Measurements from ENCODE around the gene HRCT1. TPM values are rescaled to one million over a fixed set of nuclear protein-coding genes. Genes with fewer than 3 reads are reported as not detected.
A peak's percentile ranks its signal among the peaks of the same experiment; 100 is the strongest.

HRCT1 gene
- total RNA-seq, 1 experiment from 2014 or later = not detected

DNA sequence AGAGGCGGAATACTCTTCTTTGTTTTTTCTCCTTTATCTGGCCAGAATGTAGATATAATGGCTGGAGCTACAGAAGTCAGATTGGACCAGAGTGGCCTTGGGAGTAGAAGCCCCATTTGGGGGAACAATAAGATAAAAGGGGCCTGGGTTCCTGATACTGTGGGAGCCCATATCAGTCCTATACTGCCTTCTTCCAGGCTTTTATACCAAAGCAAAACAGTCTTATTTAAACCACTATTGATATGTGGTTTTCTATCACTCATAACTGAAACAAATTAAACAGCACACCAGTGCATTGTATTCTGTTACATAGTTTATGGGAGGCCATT is 17.6 kb downstream of the HRCT1 start:
- Histone ChIP-seq H4K20me1 (ENCODE audit: control insufficient read depth, insufficient read depth, insufficient read length) (no peaks in the 10 kb centered on the region), H2BK120ac (ENCODE audit: low read depth, low read length, poor library complexity, severe bottlenecking) (no peak overlapping the region), H2AK5ac (ENCODE audit: insufficient read length, low read length) (no peak overlapping the region), H3K23ac (ENCODE audit: insufficient read length, low read depth, low read length) (no peak overlapping the region), H3K4ac (ENCODE audit: low read depth, low read length) (no peak overlapping the region), H3K18ac (ENCODE audit: insufficient read length, low read depth, low read length) (no peak overlapping the region), H3K27ac (ENCODE audit: insufficient read length, low read depth, low read length) (no peak overlapping the region), H3K23me2 (ENCODE audit: insufficient read length, low read depth, low read length, poor library complexity, severe bottlenecking) (no peaks in the 10 kb centered on the region), H3K56ac (ENCODE audit: insufficient read length, low read depth, low read length) (no peak overlapping the region), H3K4me1 (ENCODE audit: insufficient read depth, low read length) (no peaks in the 10 kb centered on the region), H3K27me3 (ENCODE audit: insufficient read depth, low read length) (no peaks in the 10 kb centered on the region), H3K9ac (ENCODE audit: extremely low read depth, insufficient read length, low read length) (no peak overlapping the region), H2BK5ac (ENCODE audit: insufficient read length, low read length) (no peak overlapping the region), H3K9me3 (ENCODE audit: control insufficient read depth, low read depth, low read length) (no peaks in the 10 kb centered on the region), H4K91ac (ENCODE audit: insufficient read length, low read depth, low read length) (no peak overlapping the region), H2BK12ac (ENCODE audit: insufficient read length, low read depth, low read length) (no peak overlapping the region), H3K79me2 (ENCODE audit: insufficient read depth, low read length) (no peaks in the 10 kb centered on the region), H2BK20ac (ENCODE audit: low read depth, low read length, poor library complexity, severe bottlenecking) (peak overlapping the region; percentile 83), H3K4me2 (ENCODE audit: insufficient read depth, insufficient read length, low read length) (no peak overlapping the region), H3K79me1 (ENCODE audit: insufficient read depth, low read depth, low read length, poor library complexity, severe bottlenecking) (no peaks in the 10 kb centered on the region), H2BK15ac (ENCODE audit: low read depth, low read length) (no peak overlapping the region), H4K8ac (replicated peaks; ENCODE audit: insufficient read length, low read depth, low read length) (no peak overlapping the region), H3K14ac (ENCODE audit: insufficient read depth, low read length) (no peak overlapping the region), H4K5ac (ENCODE audit: insufficient read length, low read depth, low read length) (no peak overlapping the region), H2AFZ (ENCODE audit: low read length) (no peak overlapping the region), H3T11ph (ENCODE audit: low read length) (no peak overlapping the region)
- Mint-ChIP-seq H3K9me3 (no peaks in the 10 kb centered on the region), H3K27ac (no peak overlapping the region), H3K27me3 (ENCODE audit: low read depth) (no peaks in the 10 kb centered on the region; the same call in 1 of the 2 replicates), H3K4me3 (no peak overlapping the region), H3K4me1 (peaks cover 3 to 6% of the 10 kb centered on the region in 2 experiments), H3K36me3 (ENCODE audit: insufficient read depth in 1 of 3, low read depth in 3 of 3) (no peaks in the 10 kb centered on the region)
- TF ChIP-seq, protein P1, sequence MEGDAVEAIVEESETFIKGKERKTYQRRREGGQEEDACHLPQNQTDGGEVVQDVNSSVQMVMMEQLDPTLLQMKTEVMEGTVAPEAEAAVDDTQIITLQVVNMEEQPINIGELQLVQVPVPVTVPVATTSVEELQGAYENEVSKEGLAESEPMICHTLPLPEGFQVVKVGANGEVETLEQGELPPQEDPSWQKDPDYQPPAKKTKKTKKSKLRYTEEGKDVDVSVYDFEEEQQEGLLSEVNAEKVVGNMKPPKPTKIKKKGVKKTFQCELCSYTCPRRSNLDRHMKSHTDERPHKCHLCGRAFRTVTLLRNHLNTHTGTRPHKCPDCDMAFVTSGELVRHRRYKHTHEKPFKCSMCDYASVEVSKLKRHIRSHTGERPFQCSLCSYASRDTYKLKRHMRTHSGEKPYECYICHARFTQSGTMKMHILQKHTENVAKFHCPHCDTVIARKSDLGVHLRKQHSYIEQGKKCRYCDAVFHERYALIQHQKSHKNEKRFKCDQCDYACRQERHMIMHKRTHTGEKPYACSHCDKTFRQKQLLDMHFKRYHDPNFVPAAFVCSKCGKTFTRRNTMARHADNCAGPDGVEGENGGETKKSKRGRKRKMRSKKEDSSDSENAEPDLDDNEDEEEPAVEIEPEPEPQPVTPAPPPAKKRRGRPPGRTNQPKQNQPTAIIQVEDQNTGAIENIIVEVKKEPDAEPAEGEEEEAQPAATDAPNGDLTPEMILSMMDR (conservative IDR thresholded peaks at IDR 0.05) = no peak
- DNase-seq = no peak
- no CpG with 5 or more reads among the region's 1 CpG for WGBS (ENCODE audit: extremely low coverage, insufficient read length, low lambda C conversion rate)

Data from H9 (cell line).